ENCODE measurements around the gene COMMD9. TPM values are rescaled to one million over a fixed set of nuclear protein-coding genes. Genes with fewer than 3 reads are reported as not detected.
A peak's percentile ranks its signal among the peaks of the same experiment; 100 is the strongest.

Gene COMMD9
- total and polyA plus RNA-seq, 10 of the 15 experiments (the other 5 are each of a cell fraction or from before 2014, with no cell fraction given): 31.4 to 119 (median 56.2) TPM

GRCh38 chr11:36308577-36308976 is 19.4 kb upstream of the COMMD9 start:
- H3K27ac ChIP-seq (ENCODE audit: control insufficient read depth, insufficient read depth): no peak overlapping the region
- WGBS (ENCODE audit: insufficient coverage, insufficient replicate concordance, low lambda C conversion rate, missing lambda C conversion rate): 0% methylated on average over 1 of the region's 1 CpG
- no TSS peak for BruUV-seq (replicated peaks)
- SMC1A ChIA-PET (ENCODE audit: uncharacterized antibody, unreplicated experiment): interaction anchor here (2.9 to 3.3 kb wide), 2 partner anchors 170 to 184 kb away, joined by 22 to 44 read pairs; no protein-coding TSS in a partner anchor
- no peak for TF ChIP-seq DPF2 (IDR thresholded peaks at IDR 0.05)
- TF ChIP-seq STAT1 (conservative IDR thresholded peaks at IDR 0.05): no peak
- no peak for TF ChIP-seq SREBF1 (IDR thresholded peaks at IDR 0.05; ENCODE audit: low read length)
- TF ChIP-seq RAD51 (IDR thresholded peaks at IDR 0.05): no peak
- TF ChIP-seq NR2C2 (IDR thresholded peaks at IDR 0.05; ENCODE audit: borderline replicate concordance, control insufficient read depth, insufficient read length, low read depth): no peak
- CTCF ChIA-PET: interaction anchor here (0.9 to 1.8 kb wide), 7 partner anchors 9 to 184 kb away, joined by 3 to 12 read pairs (median 5); no protein-coding TSS in a partner anchor
- POLR2A ChIA-PET: no interaction called here
- no peaks in the 10 kb centered on the region for H3K9me3 ChIP-seq (replicated peaks; ENCODE audit: control insufficient read depth, insufficient read depth, low read length)
- no peak for FAIRE-seq
- intact Hi-C loops (cut with micrococcal nuclease; ENCODE audit: unreplicated experiment) (no loop called here), in situ Hi-C loops (cut with MboI) (loop anchor here (10.0 kb wide), 1 partner anchor 166 kb away; no protein-coding TSS in a partner anchor)
- H3K36me3 ChIP-seq (ENCODE audit: control insufficient read depth in 2 of 2, insufficient read depth in 2 of 2, low read length in 1 of 2): no peaks in the 10 kb centered on the region
- no peaks in the 10 kb centered on the region for H3K4me1 ChIP-seq (ENCODE audit: control insufficient read depth, insufficient read depth, low read length)
- H3K27me3 ChIP-seq (replicated peaks in 1 of 2; ENCODE audit: control insufficient read depth in 2 of 2, insufficient read depth in 2 of 2, low read length in 1 of 2): peaks cover 0 to 2% of the 10 kb centered on the region in 2 experiments; a peak in 1 of 4 replicates
- no peak overlapping the region for H3K4me3 ChIP-seq
- RAD21 ChIA-PET (ENCODE audit: unreplicated experiment): interaction anchor here (1.2 to 1.5 kb wide), 2 partner anchors 171 to 184 kb away, joined by 5 to 9 read pairs; no protein-coding TSS in a partner anchor
- no peak overlapping the region for H3K4me2 ChIP-seq (ENCODE audit: control insufficient read depth, insufficient read depth)
- H3K79me2 ChIP-seq (ENCODE audit: control insufficient read depth, insufficient read depth, low read length): no peaks in the 10 kb centered on the region
- no peak overlapping the region for H3K9ac ChIP-seq (ENCODE audit: control insufficient read depth, insufficient read depth, low read length)
- no peak overlapping the region for H2AFZ ChIP-seq (ENCODE audit: control insufficient read depth, low read depth, low read length)
- no peak for DNase-seq (ENCODE audit: low read depth, low spot score)
- no peaks in the 10 kb centered on the region for H4K20me1 ChIP-seq (ENCODE audit: control insufficient read depth, insufficient read depth)
- ATAC-seq: no peak

- Histone ChIP-seq H3K4me2 (ENCODE audit: control insufficient read depth, insufficient read depth) (no peak overlapping the region), H3K4me3 (no peak overlapping the region), H3K36me3 (ENCODE audit: control insufficient read depth in 2 of 2, insufficient read depth in 2 of 2, low read length in 1 of 2) (no peaks in the 10 kb centered on the region), H4K20me1 (ENCODE audit: control insufficient read depth, insufficient read depth) (no peaks in the 10 kb centered on the region), H2AFZ (ENCODE audit: control insufficient read depth, low read depth, low read length) (no peak overlapping the region), H3K27me3 (replicated peaks in 1 of 2; ENCODE audit: control insufficient read depth in 2 of 2, insufficient read depth in 2 of 2, low read length in 1 of 2) (no peaks in the 10 kb centered on the region; a peak in 1 of 4 replicates), H3K79me2 (ENCODE audit: control insufficient read depth, insufficient read depth, low read length) (no peaks in the 10 kb centered on the region), H3K4me1 (ENCODE audit: control insufficient read depth, insufficient read depth, low read length) (no peaks in the 10 kb centered on the region), H3K9ac (ENCODE audit: control insufficient read depth, insufficient read depth, low read length) (no peak overlapping the region), H3K27ac (ENCODE audit: control insufficient read depth, insufficient read depth) (no peak overlapping the region), H3K9me3 (replicated peaks; ENCODE audit: control insufficient read depth, insufficient read depth, low read length) (no peaks in the 10 kb centered on the region)
- DNase-seq (ENCODE audit: low read depth, low spot score): no peak
- BruUV-seq (replicated peaks): no TSS peak
- WGBS (ENCODE audit: insufficient coverage, insufficient replicate concordance, low lambda C conversion rate, missing lambda C conversion rate): 33% methylated on average over 3 of the region's 3 CpGs
- intact Hi-C loops (cut with micrococcal nuclease; ENCODE audit: unreplicated experiment): loop anchor here (1.0 kb wide), 2 partner anchors 171 to 185 kb away; no protein-coding TSS in a partner anchor
- peak; percentile 79 for ATAC-seq
- RAD21 ChIA-PET (ENCODE audit: unreplicated experiment): interaction anchor here (0.6 to 1.3 kb wide), 5 partner anchors 14 to 186 kb away, joined by 3 to 29 read pairs (median 4); no protein-coding TSS in a partner anchor
- SMC1A ChIA-PET (ENCODE audit: uncharacterized antibody, unreplicated experiment): interaction anchor here (0.7 to 3.3 kb wide), 11 partner anchors 10 to 191 kb away, joined by 3 to 44 read pairs (median 4); no protein-coding TSS in a partner anchor
- in situ Hi-C loops (cut with MboI): loop anchor here (10.0 kb wide), 1 partner anchor 168 kb away; no protein-coding TSS in a partner anchor
- TF ChIP-seq SMC3 (IDR thresholded peaks at IDR 0.05; ENCODE audit: borderline replicate concordance, low read length) (peak; percentile 87; the same call in 1 of the 2 replicates), MTA3 (IDR thresholded peaks at IDR 0.05; ENCODE audit: borderline replicate concordance, low read length) (no peak), RAD21 (IDR thresholded peaks at IDR 0.05; ENCODE audit: insufficient read depth, low read depth, low read length) (peak; percentile 83), YY1 (IDR thresholded peaks at IDR 0.05; ENCODE audit: low read depth, low read length) (0 out of 2 replicates have a peak, but pooled peaks have one; percentile 25), BACH1 (IDR thresholded peaks at IDR 0.05; ENCODE audit: borderline replicate concordance) (no peak), CTCF (IDR thresholded peaks at IDR 0.05 in 2 of 3, conservative IDR thresholded peaks at IDR 0.05 in 1 of 3; ENCODE audit: control insufficient read depth in 2 of 3, extremely low read depth in 1 of 3, insufficient read depth in 1 of 3, low read depth in 3 of 3, low read length in 3 of 3) (peak; percentile 46 to 62 (median 50); a peak in 5 of 6 replicates)
- CTCF ChIA-PET: interaction anchor here (0.7 to 1.3 kb wide), 17 partner anchors 10 to 202 kb away, joined by 3 to 35 read pairs (median 4); no protein-coding TSS in a partner anchor
- FAIRE-seq: no peak
- POLR2A ChIA-PET: interaction anchor here (0.7 kb wide), 1 partner anchor 172 kb away, joined by 3 read pairs; no protein-coding TSS in a partner anchor
Measured at GRCh38 chr11:36306888-36307287, 17.7 kb upstream of the COMMD9 start.
